HG03066 (cell line): ENCODE measurements around the gene LPP.
A peak's percentile ranks its signal among the peaks of the same experiment; 100 is the strongest.

ENCODE experiments used
- ATAC-seq: cut with Tn5 transposase; IDR thresholded peaks from one replicate; pipeline ENCODE4 v1.9.1; 2021; ENCODE audit warnings: low read depth; ENCODE audit not compliant: unreplicated experiment

The LPP gene

GRCh38 chr3:188320757-188321156, 166.8 kb downstream of the LPP start:
- no peak for ATAC-seq

- no peak for ATAC-seq
These were observed 167.3 kb downstream of the LPP start for GRCh38 chr3:188321258-188321657.

- ATAC-seq, result no peak
These were observed 168.4 kb downstream of the LPP start for GRCh38 chr3:188322135-188322887.

- no peak for ATAC-seq
These were observed 169.3 kb downstream of the LPP start for GRCh38 chr3:188323067-188323842.

GRCh38 chr3:188326111-188326510, 172.2 kb downstream of the LPP start:
- ATAC-seq, result no peak

GRCh38 chr3:188326968-188327367, 173.0 kb downstream of the LPP start:
- no peak for ATAC-seq

- ATAC-seq, result no peak
These were observed 173.5 kb downstream of the LPP start for GRCh38 chr3:188327433-188327832.

GRCh38 chr3:188330138-188330537, 176.2 kb downstream of the LPP start:
- no peak for ATAC-seq

GRCh38 chr3:188331166-188331565, 177.2 kb downstream of the LPP start:
- no peak for ATAC-seq

GRCh38 chr3:188332085-188332484, 178.1 kb downstream of the LPP start:
- no peak for ATAC-seq

GRCh38 chr3:188335656-188336055, 181.7 kb downstream of the LPP start:
- no peak for ATAC-seq

GRCh38 chr3:188336178-188336577, 182.2 kb downstream of the LPP start:
- ATAC-seq, result no peak

- no peak for ATAC-seq
These were observed 183.3 kb downstream of the LPP start for GRCh38 chr3:188337232-188337631.

- no peak for ATAC-seq
These were observed 184.1 kb downstream of the LPP start for GRCh38 chr3:188338086-188338485.

GRCh38 chr3:188339410-188340295, 185.7 kb downstream of the LPP start:
- ATAC-seq, result peak; percentile 79

- no peak for ATAC-seq
These were observed 187.5 kb downstream of the LPP start for GRCh38 chr3:188341501-188341900.

GRCh38 chr3:188342991-188343732, 189.2 kb downstream of the LPP start:
- no peak for ATAC-seq

- no peak for ATAC-seq
These were observed 189.9 kb downstream of the LPP start for GRCh38 chr3:188343894-188344293.

GRCh38 chr3:188345223-188345622, 191.3 kb downstream of the LPP start:
- no peak for ATAC-seq
